ENCODE data around the gene KLC4. TPM values are rescaled to one million over a fixed set of nuclear protein-coding genes. Genes with fewer than 3 reads are reported as not detected.

KLC4 gene
- total RNA-seq, 6 donors from 2014 or later = 31.2 to 155 (median 37.7) TPM

- no peak for TF ChIP-seq POLR2A (IDR thresholded peaks at IDR 0.05)
- no peak for TF ChIP-seq POLR2AphosphoS5 (IDR thresholded peaks at IDR 0.05)
- no peak for TF ChIP-seq EP300 (IDR thresholded peaks at IDR 0.05)
- TF ChIP-seq CTCF (IDR thresholded peaks at IDR 0.05) = no peak
- no peak overlapping the region for H3K4me3 ChIP-seq
- H3K36me3 ChIP-seq = peaks cover 7 to 49% (median 33%) of the 10 kb centered on the region in 4 donors
- ATAC-seq (ENCODE audit: low FRiP score in 2 of 2) = no peak
- H3K4me1 ChIP-seq = peaks cover 16 to 24% (median 16%) of the 10 kb centered on the region in 4 donors
- WGBS, 2 donors = 91 to 97% methylated on average over 12 to 15 of the region's 17 CpGs
- DNase-seq = peak in 1 of 2 donors; percentile 56
- H3K27me3 ChIP-seq = no peaks in the 10 kb centered on the region
- H3K27ac ChIP-seq = no peak overlapping the region
- no peaks in the 10 kb centered on the region for H3K9me3 ChIP-seq
These were observed 8.4 kb upstream of the KLC4 start for GRCh38 chr6:43050981-43051380.

DNA sequence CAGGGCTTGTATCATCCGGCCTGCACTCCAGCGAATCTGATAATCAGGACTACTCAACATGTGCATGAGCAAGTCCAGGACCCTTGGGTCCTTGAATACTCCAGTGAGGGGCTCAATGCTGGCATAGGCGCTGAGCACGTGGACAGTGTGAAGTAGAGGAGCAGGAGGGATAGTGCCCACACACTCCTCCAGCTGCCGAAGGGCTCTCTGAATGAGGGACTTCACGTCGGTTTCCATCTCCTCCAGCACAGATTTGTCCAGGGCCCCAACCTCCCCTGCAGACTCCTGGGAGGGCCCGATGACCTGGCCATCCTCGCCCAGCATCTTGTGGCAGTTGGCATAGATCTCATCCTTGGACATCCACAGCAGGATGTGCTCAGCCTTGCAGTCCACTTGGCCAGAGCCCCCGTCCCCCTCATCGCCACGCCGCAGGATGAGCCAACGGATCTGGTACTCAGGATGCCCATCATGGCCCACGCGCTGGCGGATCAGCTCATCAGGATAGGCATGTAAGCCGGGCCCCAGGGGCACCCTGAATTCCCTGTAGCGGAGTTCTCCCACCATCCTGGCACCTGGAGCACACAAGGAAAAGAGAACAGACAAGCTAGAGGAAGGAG is 7.1 kb upstream of the KLC4 start:
- peak overlapping the region in 3 of 4 donors; percentile 66 to 89 (median 76) for H3K4me3 ChIP-seq
- 83 to 98% methylated on average over 5 to 19 of the region's 19 CpGs for WGBS, 2 donors
- H3K27ac ChIP-seq = peak overlapping the region in 3 of 4 donors; percentile 88 to 94 (median 93)
- H3K4me1 ChIP-seq = peaks cover 16 to 24% (median 16%) of the 10 kb centered on the region in 4 donors
- no peaks in the 10 kb centered on the region for H3K27me3 ChIP-seq
- H3K9me3 ChIP-seq = no peaks in the 10 kb centered on the region
- peaks cover 4 to 47% (median 31%) of the 10 kb centered on the region in 4 donors for H3K36me3 ChIP-seq
- DNase-seq = peak in 1 of 2 donors; percentile 78
- TF ChIP-seq CTCF (IDR thresholded peaks at IDR 0.05) (no peak), POLR2A (IDR thresholded peaks at IDR 0.05) (no peak), EP300 (IDR thresholded peaks at IDR 0.05) (no peak), POLR2AphosphoS5 (IDR thresholded peaks at IDR 0.05) (no peak)
- no peak for ATAC-seq (ENCODE audit: low FRiP score in 2 of 2)

GRCh38 chr6:43052842-43053544 is 6.4 kb upstream of the KLC4 start:
- H3K36me3 ChIP-seq = peaks cover 4 to 48% (median 30%) of the 10 kb centered on the region in 4 donors
- DNase-seq (peak in 1 of 2 donors; percentile 35), ATAC-seq (ENCODE audit: low FRiP score in 2 of 2) (peak; percentile 9 to 31)
- peak overlapping the region; percentile 83 to 94 (median 90) for H3K27ac ChIP-seq
- no peak for TF ChIP-seq CTCF (IDR thresholded peaks at IDR 0.05)
- no peak for TF ChIP-seq POLR2AphosphoS5 (IDR thresholded peaks at IDR 0.05)
- TF ChIP-seq EP300 (IDR thresholded peaks at IDR 0.05) = no peak
- no peak for TF ChIP-seq POLR2A (IDR thresholded peaks at IDR 0.05)
- peaks cover 17 to 27% (median 19%) of the 10 kb centered on the region in 4 donors for H3K4me1 ChIP-seq
- peak overlapping the region; percentile 62 to 89 (median 71) for H3K4me3 ChIP-seq
- H3K27me3 ChIP-seq = no peaks in the 10 kb centered on the region
- WGBS, 2 donors = 26 to 31% methylated on average over 22 of the region's 22 CpGs
- no peaks in the 10 kb centered on the region for H3K9me3 ChIP-seq

DNA sequence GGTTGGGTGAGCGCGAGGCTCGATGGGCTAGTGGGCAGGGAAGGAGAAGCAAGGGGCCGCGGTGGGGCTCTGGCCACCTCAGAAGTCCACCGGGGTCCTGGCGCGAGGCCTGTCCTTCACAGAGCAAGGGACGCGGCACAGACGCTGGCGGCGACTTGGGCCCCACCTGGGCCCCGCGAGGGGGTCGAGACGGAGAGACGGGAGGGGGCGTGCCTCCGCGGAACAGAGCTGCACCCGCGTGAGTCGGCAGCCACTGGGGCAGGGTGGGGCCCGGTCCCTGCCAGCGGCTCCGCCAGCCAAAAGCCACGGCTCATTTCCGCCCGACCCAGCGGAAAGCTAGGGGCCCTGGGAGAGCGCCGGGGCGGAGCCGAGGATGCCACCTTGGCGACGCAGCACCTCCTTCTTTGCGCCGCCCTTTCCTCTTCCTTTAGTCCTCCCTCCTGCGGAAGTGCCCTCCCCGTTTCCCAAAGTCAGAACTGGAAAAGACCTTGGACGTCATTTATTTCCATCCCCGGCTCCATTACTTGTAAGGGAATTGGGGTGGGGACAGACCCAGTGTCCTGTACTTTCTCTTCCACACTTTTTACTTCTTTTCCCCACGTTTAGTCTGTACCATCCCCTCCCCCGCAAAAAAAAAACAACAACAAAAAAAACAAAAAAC is 5.8 kb upstream of the KLC4 start, which contains the start of gene CUL7:
Gene CUL7, minus strand, starts transcription at position 307 of the 661 bp plus-strand sequence. CDS start 1,063 bp downstream, outside the sequence.
- Histone ChIP-seq H3K36me3 (peaks cover 4 to 41% (median 28%) of the 10 kb centered on the region in 4 donors), H3K4me3 (peak within 1 kb of the TSS; percentile 62 to 89 (median 71)), H3K4me1 (peaks cover 23 to 34% (median 25%) of the 10 kb centered on the region in 4 donors), H3K9me3 (no peaks in the 10 kb centered on the region), H3K27ac (peak within 1 kb of the TSS; percentile 83 to 94 (median 90)), H3K27me3 (no peaks in the 10 kb centered on the region)
- WGBS, 2 donors = 2 to 4% methylated on average over 16 to 42 of the region's 45 CpGs
- DNase-seq = peak; percentile 96
- TF ChIP-seq EP300 (IDR thresholded peaks at IDR 0.05) (peak in 1 of 4 donors; percentile 37), CTCF (IDR thresholded peaks at IDR 0.05) (peak in 2 of 6 experiments; percentile 5 to 12), POLR2A (IDR thresholded peaks at IDR 0.05) (peak in 2 of 4 donors; percentile 47 to 89), POLR2AphosphoS5 (IDR thresholded peaks at IDR 0.05) (peak; percentile 82 to 91)
- ATAC-seq (ENCODE audit: low FRiP score in 2 of 2) = peak; percentile 97
